ENCODE results near the gene ST6GALNAC3.
"Not testable (repeated sequence)": the region's sequence is repeated elsewhere in the genome, so short reads cannot be mapped to it uniquely, and the experiment has no call there.

Gene ST6GALNAC3

DNA sequence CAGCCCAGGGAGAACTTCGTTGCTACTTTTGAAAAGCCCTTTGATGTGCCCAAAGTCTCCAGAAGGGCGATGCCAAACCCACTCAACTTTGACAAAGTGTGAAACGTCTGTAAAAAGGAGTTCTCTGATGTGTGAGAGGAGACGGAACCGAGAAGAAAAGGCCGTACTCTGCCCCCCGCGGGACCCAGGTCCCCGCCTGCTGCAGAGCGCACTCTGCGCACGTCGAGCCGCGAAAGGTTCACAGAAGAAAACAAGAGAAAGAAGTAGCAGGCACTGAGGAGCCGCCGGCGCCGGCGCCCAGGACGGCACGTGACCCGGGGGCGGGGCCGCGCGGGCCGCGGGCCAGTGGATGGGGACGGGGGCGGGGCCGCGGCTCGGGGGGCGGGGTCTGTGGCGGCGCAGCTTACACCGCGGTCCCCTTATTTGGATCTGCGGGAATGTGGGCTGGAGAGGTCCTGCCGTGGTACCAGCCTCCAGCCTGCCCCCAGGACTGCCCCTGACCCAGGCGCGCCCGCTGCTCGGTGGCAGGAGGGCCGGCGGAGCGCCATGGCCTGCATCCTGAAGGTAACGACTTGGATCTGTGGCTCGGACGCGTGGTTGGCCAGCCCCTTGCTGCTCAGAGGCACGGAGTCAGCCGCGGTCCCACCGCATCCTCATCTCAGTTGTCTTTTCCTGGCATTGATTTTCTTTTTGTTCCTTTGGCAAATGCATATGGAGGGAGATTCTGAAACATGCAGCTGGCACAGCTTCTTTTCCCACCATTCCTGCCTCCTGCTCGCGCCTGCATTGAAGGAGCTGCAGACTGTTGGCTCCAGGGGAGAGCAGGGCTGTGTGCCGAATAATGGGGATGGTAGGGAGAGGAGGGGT, at the start of gene ST6GALNAC3:
Gene ST6GALNAC3, plus strand, starts transcription at position 426 of the 867 bp plus-strand sequence.
- DNase-seq = peak; percentile 88

DNA sequence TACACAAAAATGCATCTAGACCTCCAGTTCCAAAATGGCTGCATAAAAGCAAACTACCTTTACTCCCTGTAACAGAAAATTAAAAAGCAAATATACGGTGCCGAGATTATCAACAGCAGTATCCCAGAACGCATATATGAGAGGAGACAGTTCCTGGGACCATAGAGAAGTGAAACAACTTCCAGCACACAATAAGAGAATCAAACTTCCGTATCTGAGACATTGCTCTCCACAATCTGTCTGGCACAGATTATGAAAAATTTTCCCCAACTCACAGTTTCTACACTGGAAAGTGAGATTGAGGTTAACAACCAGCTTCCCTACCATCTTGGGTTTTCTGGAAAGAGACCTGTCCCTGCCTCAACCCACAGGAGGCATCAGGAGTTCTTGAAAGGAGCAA, 47.2 kb upstream of the ST6GALNAC3 start:
- DNase-seq = no peak

DNA sequence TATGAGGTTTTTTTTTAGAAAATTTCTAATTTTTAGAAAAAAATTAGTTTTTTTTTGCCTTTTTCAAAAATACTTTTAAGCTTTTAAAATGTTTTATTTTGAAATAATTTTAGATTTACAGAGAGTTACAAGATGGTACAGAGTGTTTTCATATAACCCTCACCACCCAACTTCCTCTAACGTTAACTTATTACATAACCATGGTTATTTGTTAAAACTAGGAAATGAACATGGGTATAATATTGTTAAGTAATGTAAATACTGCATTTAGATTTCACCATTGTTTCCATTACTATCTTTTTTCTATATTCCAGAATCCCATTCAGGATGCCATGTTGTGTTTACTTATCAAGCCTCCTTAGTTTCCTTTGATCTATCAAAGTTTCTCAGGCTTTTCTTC, 45.2 kb upstream of the ST6GALNAC3 start:
- DNase-seq = no peak

DNA sequence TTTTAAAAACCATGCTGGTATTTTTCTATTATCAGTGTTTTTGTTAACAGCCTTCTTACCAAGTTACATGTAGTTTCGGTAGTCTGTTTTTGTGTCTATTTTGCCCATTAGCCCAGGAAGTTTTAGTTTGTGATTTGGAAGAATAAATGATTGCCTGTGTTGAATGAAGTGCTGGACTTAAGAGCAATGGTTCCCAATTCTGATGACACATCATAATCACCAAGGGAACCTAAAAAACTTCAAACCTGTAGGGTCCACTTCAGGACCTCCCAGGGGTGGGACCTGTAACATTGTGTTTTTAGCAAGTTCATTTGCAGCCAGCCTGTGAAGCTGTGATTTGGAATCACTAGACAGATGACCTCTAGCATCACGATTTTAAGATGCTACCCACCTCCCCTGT, 43.0 kb upstream of the ST6GALNAC3 start:
- DNase-seq = no peak

DNA sequence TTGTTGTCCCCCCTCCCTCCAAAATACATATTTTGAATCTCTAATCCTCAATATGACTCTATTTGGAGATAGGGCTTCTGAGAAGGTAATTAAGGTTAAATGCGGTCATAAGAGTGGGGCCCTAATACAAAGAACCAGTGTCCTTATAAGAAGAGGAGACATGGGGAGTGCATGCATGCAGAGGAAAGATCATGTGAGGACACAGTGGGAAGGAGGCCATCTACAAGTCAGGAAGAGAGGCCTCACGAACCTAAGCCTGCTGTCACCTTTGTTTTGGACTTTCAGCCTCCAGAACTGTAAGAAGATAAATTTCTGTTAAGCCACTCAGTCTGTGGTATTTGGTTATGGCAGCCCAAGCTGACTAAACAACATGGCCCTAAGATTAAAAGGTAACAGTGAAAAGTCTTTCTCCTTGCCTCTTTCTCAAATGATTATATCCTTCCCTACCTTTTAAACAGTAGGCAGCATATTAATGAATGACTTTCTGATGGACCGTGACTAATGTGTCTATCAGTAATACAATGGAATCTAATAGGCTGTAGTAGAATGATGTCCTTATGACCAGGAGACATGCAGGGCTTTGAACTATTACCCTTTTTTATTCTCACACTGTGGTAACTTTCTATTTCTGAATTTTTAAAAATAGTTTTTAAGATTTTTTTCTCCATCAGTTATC, 40.6 kb upstream of the ST6GALNAC3 start:
- DNase-seq = no peak

DNA sequence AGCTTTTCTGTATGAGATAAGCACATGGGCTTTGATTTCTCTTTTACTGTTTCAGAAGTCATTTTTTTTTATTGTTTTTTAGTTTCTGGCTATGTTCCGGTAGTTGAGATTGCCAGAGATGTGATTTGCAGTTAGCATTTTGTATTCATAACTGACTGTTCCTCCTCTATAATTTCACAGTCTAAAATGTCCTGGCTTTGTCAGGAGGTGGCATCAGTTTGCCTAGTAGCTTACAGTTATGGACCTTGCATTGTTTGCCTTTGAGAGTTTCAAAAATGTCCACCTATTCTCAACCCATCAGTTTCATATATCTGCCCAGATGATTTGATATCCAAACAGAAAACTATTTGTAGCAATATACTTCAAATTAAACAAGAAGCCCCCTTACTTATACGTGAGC, 39.5 kb upstream of the ST6GALNAC3 start:
- no peak for DNase-seq

DNA sequence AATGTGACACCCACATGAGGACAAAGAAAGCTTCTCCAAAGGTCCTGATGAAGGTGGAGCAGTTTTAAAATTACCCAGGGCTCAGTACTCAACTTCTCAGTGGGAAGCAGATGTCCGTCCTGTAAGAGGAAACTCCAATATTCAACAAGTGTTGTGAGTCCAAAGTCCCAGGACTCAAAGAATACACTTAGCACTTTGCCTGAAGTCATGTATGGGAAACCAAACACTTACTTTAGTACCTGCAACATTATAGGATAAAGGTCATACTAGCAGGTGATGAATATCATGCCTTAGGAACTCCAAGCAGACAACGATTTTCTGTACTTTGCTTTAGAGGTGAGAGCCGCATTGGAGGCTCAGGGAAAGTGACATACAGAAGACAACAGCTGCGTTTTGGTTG, 37.2 kb upstream of the ST6GALNAC3 start:
- no peak for DNase-seq

DNA sequence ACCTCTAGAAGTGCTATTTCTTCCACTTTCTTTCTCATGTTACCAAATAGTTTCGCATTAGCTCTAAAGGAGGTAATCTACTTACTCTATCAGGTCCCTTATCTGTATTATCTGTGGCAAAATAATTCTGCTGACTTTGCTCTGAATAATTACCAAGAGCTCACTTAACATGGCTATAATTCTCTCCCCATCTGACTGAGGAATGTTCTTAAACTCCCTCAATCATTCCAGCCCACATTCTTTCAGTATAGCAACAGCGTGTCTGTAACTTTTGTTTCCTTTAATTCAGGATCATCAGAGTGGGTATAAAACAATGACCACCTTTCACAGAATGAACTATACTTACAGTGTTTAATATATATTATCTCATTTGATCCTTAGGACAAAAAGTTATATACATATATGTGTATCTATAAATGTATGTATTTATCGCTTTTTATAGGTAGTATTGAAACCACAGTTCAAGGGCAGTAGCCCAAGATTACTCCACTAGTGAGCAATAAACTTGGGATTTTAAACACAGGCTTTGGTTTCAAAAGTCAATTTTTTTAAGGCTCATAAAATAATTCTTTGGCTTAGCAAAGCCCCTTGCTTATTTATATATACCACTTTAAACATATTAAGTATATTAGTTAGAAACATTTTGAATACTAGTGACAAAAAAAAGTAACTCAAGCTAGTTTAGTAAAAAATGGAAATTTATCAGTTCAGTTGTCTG, 36.1 kb upstream of the ST6GALNAC3 start:
- no peak for DNase-seq

DNA sequence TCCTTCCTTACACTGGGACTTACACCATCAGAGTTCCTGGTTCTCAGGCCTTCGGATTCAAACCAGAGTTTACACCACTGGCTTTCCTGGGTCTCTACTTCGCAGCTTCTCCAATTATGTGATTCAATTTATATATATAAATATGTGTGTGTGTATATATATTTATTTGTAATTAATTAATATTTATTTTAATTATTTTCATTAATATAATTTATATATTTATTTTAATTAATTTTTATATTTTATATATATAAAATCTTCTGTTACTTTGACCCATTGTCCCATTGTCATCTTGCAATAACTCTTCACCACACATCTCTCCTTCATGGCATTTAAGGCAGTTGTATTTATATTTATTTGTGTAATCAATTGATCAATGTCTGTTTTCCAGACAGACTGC, 28.4 kb upstream of the ST6GALNAC3 start:
- DNase-seq = no peak

DNA sequence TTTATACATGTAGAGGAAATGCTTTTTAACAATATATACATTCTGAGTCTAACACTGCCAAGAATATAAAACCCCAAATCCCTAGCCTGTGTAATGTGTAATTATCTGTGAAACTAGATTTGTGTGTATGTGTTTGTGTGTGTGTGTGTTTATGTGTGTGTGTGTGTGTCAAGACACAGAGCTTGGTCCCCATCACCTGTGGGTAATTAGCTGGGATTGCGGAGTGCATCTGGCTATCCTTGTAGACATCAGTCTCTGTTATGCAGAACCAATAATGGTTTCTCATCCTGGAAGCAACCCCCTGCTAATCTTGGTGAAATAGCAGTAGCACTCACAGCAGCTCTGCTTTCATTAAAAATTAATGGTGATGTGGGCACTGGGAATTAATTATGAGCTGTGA, 26.3 kb upstream of the ST6GALNAC3 start:
- no peak for DNase-seq

DNA sequence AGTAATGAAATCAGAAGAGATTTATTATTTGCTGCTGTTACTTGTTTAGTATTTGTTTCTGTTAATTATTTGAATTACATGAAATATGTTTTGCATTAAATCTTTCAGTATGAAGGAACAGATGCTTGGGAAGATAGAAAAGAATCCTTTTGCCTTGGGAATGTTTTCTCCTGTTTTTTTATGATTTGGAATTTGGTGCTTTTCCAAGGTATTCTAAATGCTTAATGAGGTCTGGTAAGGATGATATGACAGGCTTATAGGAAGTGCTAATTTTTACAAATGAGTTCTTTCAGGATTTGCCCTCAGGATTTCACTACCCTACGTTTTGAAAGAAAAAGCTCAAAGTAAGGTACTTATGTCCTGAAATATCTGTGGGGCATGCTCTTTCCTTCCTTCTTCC, 25.6 kb upstream of the ST6GALNAC3 start:
- no peak for DNase-seq

DNA sequence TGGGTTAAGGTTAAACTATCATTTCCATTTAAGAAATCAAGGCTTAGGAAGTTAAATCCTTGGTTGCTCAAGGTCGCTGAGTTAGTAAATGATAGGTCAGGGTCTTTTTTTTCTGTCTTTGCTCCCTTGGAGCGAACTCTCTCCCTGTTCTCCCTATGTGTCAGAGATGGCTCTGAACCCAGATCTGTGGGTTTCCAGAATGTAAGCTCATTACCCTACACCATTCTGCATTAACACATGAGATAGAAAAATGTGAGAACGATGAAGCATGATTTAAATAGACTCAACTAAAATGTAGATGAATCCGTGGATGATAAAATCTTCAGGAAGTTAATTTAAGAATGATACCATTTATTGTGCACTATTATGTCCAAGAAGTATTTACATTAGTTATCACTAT, 25.0 kb upstream of the ST6GALNAC3 start:
- DNase-seq = no peak

DNA sequence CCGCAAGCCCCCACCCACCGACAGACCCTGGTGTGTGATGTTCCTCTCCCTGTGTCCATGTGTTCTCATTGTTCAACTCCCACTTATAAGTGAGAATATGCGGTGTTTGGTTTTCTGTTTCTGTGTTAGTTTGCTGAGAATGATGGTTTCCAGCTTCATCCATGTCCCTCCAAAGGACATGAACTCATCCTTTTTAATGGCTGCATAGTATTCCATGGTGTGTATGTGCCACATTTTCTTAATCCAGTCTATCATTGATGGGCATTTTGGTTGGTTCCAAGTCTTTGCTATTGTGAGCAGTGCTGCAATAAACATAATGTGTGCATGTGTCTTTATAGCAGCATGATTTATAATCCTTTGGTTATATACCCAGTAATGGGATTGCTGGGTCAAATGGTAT, 24.5 kb upstream of the ST6GALNAC3 start:
- DNase-seq = not testable (repeated sequence)

DNA sequence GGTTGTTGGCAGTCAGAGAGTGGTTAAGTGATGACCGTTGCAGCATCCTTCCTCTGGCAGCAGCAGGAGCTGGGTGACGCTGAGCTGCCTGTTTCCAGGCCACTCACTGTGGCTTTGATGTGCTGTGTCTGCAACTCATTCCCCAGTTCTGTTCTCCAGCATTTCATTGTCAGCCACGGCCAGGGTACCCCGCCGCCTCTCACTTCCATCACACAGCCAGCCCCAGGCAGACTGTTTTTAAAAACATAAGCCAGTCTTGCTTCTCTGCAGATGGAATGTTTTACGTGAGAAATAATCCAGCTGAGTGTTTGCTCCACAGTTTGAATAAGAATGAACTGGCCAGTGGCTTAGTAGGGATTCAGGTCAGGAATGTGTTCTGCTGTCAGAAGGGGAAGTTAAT, 21.5 kb upstream of the ST6GALNAC3 start:
- no peak for DNase-seq

DNA sequence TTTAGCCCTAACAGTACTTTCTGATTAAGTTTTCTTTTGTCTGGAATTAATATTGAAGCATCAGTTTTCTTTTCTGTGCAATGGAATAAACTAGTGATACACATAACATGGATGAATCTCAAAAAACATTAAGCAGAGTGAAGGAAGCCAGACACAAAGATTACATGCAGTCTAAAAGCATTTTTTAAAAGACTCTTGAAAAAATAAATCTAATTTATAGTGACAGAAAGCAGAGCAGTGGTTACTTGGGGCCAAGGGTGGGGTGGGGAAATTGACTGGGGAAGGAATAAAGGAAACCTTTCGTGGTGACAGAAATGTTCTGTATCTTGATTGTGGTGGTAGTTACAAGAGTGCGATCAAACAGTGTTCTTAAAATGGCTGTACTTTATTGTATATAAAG, 20.2 kb upstream of the ST6GALNAC3 start:
- no peak for DNase-seq

DNA sequence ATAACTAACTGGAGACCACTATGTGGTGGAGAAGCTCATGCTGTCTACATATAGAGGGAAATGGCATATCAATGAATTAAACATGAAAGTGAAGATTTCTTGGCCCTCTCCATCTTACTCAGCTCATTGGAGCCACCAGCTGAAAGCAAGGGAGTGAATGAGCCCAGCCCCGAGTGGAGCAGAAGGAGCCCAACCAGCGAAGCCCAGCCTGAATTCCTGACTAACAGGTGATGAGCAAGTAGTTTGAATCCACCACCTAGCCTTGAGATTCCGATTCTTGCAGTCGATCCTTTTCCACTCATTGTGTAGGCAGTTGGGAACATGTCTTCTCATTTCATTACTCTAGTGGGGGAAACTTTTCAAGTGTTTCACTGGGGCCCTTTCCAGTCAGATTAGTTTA, 18.6 kb upstream of the ST6GALNAC3 start:
- DNase-seq = no peak

DNA sequence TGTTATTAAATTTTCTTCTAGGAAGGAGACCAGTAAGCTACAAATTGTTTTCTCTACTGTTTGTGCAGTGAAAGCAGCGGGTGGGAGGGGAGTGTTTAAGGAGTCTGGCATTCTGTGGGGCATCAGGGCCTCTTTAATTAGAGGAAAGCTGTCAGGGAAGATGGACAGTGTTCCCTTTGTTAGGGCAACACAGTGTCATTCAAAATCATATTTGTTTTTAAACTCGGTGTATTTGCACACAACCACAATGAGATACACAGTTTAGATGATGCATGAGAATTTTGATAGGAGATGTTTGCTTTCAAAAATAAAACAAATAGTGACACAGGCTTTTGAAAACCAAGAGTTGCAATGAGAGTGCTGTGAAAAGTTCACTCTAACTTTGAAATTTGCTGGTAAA, 15.1 kb upstream of the ST6GALNAC3 start:
- no peak for DNase-seq

DNA sequence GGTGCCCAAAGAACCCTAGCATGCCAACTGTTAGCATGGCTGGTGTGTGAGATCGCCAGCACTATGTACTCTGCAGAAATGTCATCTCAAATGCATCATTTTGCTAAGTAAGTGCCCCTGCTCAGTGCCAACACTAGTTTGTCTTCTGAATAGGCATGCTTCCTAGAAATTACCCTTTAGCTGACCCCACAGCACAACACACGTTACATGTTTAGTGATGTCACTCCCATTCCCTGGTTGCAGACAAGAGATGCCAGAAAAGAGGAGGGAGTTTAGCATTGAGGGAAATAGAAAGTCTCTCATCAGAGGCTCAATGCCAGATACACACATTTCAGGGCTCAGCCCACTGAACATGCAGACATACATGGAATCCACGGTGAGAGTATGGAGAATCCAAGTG, 9.3 kb upstream of the ST6GALNAC3 start:
- DNase-seq = no peak

DNA sequence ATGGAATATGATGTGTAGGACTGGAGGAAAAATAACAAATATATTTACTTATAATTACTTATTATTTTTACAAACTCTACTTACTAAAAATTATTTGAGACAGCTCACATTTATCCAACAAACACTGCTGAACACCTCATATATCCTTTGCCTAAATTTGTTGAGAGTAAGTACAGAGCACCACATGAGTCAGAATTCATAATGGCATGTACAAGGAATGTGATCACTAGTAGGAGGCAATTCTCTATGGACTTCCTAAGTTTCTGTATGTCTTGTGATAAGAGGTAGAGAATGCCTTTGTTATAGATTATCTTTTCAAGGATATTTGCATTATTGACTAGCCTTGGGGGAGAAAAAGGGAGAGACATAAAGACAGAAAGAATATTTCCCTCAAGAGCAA, 8.2 kb upstream of the ST6GALNAC3 start:
- DNase-seq = no peak

DNA sequence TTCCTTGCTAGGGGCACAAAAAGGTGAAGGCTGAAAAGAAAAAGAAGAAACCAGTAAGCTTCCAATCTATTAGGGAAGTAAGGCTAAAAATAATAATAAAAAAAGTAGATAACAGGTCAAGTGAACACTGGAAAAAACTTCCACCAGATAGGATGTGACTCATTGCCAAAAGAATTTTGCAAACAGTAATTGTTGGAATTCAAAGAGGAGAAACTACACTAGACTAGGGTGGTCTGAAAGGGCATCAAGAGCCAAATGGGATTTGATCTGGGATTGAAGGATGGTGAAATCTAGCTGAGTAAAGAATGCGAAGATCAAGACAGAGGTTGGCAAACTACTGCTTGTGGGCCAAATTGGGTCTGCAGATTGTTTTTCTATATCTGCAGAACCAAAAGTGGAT, 6.0 kb upstream of the ST6GALNAC3 start:
- no peak for DNase-seq

DNA sequence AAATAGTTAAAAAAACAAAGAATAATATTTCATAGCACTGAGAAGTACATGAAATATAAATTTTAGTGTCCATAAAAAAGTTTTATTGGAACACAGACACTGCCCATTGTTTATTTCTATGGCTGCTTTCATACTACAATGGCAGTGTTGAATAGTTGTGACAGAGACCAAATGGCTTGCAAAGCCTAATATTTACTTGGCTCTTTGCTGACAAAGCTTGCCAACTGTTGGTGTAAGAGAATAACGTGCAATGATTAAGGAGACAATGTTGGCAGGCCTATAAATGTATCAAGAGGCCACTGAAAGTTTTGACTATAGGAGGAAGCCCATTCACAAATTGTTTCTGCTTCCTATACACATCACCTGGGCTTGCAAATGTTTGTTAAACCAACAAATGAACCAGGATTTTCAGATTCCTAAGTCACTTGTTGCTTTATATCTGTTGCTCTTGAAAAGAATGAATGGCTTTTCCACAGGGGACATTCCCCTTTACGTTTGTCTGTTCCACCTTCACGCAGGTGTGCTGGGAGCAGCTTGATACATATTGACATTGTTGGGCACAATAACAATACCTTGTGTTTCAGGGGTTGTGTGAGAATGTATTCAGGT, 5.5 kb upstream of the ST6GALNAC3 start:
- DNase-seq = no peak

DNA sequence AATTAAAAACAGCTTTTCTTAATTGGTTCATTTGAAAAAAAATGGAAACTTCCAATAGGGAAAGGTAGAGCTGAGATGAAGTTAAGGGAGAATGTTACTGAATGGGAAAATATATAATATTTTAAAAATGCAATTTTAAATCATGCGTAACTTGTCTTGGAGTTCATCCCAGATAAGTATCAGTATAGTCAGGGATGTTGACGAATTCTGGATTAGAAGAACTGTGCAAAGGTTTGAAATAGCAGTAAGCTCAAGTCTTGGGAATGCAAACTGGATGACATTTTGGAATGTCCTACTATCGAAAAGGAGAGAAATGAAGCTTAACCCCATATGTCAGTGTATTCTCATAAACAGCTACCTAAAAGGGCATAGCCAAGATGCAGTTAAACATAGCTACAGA, 4.0 kb upstream of the ST6GALNAC3 start:
- DNase-seq = no peak

DNA sequence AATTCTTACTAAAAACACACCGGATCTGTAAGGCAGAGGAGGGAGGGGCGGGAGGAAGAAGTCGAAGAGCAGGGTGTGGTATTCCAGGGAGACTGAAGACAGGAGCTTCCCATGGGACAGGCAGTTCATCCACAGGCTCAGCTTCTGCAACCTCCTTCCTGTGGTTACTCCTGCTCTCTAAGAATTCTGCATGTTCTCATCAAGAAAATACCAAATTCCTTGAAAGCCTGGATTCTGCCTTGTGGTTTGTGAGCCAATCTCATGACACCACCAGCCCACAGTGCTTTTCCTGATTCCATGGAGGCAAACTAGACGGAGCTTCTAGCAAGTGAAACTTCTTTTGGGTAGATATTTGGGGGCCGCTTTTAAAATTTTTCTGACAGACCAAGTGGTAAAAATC, 1.1 kb upstream of the ST6GALNAC3 start:
- no peak for DNase-seq

DNA sequence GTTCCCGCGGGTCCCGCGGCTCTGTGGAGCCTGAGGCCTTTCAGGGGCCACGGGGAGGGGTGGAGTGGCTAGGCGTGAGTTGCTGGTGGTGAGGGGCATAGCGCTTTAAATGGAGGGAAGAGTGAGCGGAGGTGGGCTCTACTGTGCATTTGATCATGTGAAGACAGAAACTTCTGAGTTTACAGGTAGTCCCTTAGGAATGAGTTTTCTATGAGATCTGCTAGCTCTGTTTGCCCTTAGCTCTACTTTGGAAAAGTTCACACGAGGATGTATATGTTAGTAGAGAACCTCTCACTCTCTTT, 593 bp downstream of the ST6GALNAC3 start:
- no peak for DNase-seq

Measured in activated CD8-positive, alpha-beta memory T cell treated with anti-CD3 and anti-CD28 coated beads for 24 hours (primary cell).